ENCODE results near the gene CKAP2L. TPM values are rescaled to one million over a fixed set of nuclear protein-coding genes. Genes with fewer than 3 reads are reported as not detected.

Gene CKAP2L
- total and polyA plus RNA-seq, 9 of the 15 experiments (the other 6 are each of a cell fraction or from before 2014, with no cell fraction given) = 10.4 to 21.9 (median 14.2) TPM

- TF ChIP-seq E4F1 (CRISPR knock-in tag; IDR thresholded peaks at IDR 0.05; ENCODE audit: borderline replicate concordance) = no peak
- no peak for TF ChIP-seq CUX1 (CRISPR knock-in tag; IDR thresholded peaks at IDR 0.05)
- no peak for TF ChIP-seq ZNF512 (tag; IDR thresholded peaks at IDR 0.05)
- TF ChIP-seq MAX (CRISPR knock-in tag; IDR thresholded peaks at IDR 0.05) = peak; percentile 74
- peak; percentile 36; the same call in 1 of the 2 replicates for TF ChIP-seq FOXP4 (CRISPR knock-in tag; IDR thresholded peaks at IDR 0.05; ENCODE audit: borderline replicate concordance)
- no peak for TF ChIP-seq ZBTB49 (CRISPR knock-in tag; IDR thresholded peaks at IDR 0.05; ENCODE audit: borderline replicate concordance)
Observed at GRCh38 chr2:112712903-112713584, 51.4 kb downstream of the CKAP2L start (continued).
